ENCODE results near the gene SCLY.
A peak's percentile ranks its signal among the peaks of the same experiment; 100 is the strongest.
"Not testable (repeated sequence)": the region's sequence is repeated elsewhere in the genome, so short reads cannot be mapped to it uniquely, and the experiment has no call there.

The SCLY gene, protein sequence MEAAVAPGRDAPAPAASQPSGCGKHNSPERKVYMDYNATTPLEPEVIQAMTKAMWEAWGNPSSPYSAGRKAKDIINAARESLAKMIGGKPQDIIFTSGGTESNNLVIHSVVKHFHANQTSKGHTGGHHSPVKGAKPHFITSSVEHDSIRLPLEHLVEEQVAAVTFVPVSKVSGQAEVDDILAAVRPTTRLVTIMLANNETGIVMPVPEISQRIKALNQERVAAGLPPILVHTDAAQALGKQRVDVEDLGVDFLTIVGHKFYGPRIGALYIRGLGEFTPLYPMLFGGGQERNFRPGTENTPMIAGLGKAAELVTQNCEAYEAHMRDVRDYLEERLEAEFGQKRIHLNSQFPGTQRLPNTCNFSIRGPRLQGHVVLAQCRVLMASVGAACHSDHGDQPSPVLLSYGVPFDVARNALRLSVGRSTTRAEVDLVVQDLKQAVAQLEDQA

DNA sequence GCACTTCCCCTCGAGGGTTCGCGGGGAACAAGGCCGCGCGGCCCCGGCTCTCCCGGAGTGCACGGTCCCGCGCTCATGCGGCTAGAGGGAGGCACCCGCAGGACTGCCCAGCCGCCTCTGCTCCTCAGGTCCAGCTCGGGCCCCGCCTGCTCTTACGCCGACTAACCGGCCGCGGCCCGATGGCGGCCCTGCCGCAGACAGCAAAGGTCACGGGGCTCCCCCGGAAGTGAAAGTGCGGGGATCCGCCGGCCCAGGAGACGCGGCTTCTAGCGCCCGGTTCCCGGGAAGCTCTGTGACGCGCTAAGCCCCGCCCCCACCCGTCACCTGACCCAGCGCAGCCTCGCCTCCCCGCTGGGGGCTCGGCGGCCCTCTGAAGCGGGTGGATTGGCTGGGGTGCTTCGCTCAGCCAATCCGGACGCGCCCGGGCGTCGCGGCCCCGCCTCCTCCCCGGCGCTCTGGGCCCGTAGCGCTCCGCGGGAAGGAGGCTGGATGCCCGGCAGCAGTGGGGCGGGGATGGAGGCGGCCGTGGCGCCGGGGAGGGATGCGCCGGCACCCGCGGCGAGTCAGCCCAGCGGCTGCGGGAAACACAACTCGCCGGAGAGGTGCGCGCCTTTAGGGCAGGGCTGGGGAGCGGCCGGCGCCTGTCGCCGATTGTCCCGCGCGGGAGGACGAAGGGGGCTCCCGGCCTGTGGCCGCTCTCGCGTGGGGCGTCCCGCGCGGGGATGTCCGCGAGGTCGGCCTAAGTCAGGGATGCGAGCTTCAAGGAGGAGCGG lies at the start of gene SCLY:
TSS of gene SCLY (plus strand) at position 460 of the 773 bp plus-strand sequence. CDS start at position 514, 54 bp downstream.
- peak; percentile 95 to 96 for DNase-seq

DNA sequence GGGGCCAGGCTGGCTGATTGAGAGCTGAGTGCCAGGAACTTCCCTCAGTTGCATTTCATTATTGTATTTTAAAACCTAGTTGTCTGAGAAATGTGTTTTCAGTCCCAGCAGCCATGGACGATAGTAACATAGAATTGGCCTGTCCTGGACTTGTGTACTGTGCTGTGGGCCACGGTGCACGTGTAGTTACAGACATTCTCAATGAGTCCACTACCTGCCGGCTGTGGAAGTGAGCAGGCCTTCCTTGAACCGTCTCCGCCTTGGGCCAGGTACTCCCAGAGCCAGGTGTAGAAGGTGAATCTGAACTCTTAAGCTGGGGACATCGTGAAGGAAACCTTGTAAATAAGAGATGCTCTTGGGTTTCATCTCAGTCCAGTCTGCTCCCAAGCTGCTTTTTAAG lies 47.0 kb upstream of the SCLY start:
- no peak for DNase-seq

GRCh38 chr2:238015705-238016104 lies 45.1 kb upstream of the SCLY start:
- DNase-seq: no peak

DNA sequence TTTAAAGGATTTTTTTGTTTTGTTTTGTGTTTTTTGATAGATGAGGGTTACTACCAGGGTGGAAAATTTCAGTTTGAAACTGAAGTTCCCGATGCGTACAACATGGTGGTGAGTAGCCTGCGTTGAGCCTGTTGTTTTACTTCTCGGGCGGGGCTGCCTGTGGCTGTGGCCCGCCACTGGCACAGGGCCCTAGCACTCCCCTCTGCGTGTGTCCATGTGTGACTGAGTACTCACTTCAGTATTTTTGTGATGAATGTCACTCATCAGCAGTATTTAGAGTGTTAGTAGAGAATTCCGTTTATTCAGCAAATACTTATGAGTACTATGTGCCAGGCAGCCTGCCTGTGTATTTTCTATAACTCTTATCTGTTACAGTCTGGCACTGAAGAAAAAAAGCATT lies 44.3 kb upstream of the SCLY start:
- no peak for DNase-seq

DNA sequence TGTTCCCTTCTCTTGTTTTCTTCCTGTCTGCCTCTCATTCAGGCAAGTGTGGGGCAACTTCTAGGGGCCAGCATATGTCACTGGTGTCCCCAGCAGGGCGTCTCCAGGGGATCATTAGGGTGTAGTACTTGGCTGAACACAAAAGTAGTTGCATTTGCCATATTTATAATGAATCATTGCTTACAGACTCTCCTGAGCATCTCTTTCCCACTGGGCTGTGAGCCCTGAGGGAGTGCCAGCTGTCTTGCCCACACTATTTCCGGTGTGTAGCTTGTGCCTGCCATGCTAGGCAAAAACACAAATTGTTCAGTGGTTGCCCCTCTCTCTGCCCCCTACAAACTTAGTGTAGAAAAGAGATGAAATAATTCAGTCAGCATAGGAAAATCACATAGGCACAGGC lies 40.8 kb upstream of the SCLY start:
- no peak for DNase-seq

DNA sequence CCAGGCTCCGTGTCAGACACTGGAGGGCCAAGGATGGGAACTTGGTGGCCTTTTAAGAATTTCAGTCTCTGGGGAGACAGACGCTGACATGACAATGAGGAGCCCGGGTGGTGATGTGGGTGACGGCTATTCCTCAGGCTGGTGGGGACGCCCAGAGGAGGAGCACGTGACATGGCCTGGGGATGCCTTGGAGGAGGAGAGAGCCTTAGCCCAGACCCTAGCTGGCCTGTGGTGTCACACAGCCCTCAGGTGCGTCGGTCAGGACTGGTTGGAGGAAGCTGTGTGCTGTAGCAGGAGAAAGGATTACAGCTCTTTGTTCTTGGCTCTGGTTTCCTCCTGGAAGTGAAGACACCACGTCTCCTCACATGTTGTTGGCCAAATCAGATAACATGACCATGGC lies 40.0 kb upstream of the SCLY start:
- DNase-seq: no peak

DNA sequence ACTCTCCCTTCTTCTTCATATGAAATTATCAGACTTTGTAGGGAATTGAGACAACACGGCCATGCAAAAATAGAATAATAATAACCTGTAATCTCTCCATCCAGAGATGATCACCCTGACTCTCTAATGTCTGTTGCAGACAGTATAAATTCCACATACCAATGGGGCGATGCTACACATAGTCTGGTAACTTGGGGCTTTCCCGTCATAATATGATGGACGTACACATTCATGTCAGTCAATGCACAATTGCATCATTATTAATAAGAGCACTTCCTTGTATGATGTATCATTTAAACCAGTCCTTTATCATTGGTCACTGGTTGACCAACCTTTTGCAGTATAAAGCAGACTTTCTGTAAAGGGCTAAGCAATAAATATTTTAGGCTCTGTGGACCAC lies 39.5 kb upstream of the SCLY start:
- no peak for DNase-seq

GRCh38 chr2:238022594-238023157 lies 38.1 kb upstream of the SCLY start:
- no peak for DNase-seq

GRCh38 chr2:238023608-238024007 lies 37.2 kb upstream of the SCLY start:
- DNase-seq: no peak

- DNase-seq: peak; percentile 4 to 30
These were observed 35.8 kb upstream of the SCLY start for GRCh38 chr2:238024986-238025385.

DNA sequence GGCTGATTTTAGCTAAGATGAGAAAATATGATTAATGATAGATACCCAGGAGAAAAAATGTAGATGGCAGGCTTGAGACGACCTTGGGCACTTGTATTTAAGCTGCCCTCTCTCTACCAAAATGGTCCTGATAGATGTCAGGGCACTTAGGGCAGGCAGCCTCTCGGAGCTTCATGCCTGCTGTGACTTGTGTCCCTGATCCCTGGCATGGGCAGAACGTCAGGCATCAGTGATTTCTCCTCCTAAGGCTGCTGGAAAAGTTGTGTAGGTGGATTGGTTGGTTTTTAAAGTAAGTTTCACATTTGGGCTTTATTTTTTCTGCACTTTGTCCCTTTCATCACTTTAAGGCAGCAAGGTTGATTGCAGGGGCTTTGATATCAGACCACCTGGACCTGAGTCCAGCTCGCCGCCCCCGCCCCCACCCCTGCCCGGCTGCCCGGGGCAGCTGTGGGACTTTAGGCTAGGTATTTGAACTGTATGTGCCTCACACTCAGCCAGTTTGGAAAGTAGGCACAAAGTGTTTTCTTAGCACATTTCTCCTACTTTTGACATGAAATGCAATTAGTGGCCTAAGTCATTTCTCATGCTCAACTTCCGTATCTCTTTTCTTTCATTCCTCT lies 35.0 kb upstream of the SCLY start:
- no peak for DNase-seq

- no peak for DNase-seq
These were observed 33.7 kb upstream of the SCLY start for GRCh38 chr2:238027058-238027457.

- no peak for DNase-seq
These were observed 33.0 kb upstream of the SCLY start for GRCh38 chr2:238027591-238028415.

GRCh38 chr2:238029853-238030252 lies 30.9 kb upstream of the SCLY start:
- DNase-seq: no peak

DNA sequence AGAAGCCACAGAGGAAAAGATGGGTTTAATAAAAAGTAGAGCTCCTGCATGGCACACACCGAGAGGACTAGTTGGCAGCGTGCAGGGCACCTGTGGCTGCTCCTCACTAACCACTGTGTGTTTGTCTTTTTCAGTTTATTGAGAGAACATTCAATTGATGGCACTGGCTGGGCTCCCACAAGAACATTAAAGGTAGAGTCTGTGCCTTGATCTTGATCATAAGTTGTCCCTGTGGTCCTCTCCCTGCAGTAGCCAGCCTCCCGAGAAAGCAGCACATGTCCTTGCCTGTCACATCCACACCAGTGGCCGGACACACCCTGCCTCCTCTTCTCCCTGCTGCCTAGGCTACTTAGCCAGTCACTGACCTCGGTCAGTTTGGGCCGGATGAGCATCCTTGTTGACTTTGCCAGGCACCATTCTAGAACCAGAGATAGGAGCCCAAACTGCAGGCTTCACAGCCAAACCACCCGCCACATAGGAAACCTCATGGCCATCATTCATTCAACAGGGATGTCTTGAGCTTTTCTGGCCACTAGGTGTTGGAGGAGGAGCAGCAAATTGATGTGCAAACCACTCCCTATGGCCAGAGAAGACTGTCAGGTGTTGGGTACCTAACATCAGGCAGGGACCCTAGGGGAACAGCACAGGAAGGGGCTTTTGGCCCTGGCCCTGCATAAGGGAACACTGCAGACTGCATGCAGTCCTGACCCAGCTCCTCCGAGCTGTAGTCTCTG lies 30.2 kb upstream of the SCLY start:
- DNase-seq: no peak

DNA sequence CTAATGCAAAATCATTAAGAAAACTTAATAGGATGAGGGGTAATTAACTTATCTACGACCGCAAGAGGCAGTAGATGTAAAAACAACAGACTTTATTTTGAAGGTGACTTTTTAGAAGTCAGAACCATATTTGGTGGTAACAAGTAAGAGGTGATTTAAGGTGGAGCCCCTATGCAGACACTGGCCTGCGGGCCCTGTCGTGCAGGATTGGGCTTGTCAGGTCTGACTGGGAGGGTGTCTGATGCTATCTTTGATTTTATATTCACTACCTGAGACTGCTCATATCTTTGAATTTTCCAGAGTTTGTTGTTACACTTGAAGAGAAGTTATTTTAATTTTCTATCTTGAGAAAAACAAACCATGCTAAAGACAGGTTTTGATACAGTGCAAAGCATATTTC lies 29.1 kb upstream of the SCLY start:
- no peak for DNase-seq

GRCh38 chr2:238032755-238033337 lies 28.0 kb upstream of the SCLY start:
- DNase-seq: no peak

- not testable (repeated sequence) for DNase-seq
These were observed 26.8 kb upstream of the SCLY start for GRCh38 chr2:238033991-238034390.

- no peak for DNase-seq
These were observed 22.6 kb upstream of the SCLY start for GRCh38 chr2:238038203-238038602.

- no peak for DNase-seq
These were observed 21.6 kb upstream of the SCLY start for GRCh38 chr2:238039151-238039550.

- DNase-seq: no peak
These were observed 20.8 kb upstream of the SCLY start for GRCh38 chr2:238039985-238040384.
